GM12865 (cell line): ENCODE measurements around the gene TAF1.
"Not testable (repeated sequence)": the region's sequence is repeated elsewhere in the genome, so short reads cannot be mapped to it uniquely, and the experiment has no call there.

ENCODE experiments used
- DNase-seq: peaks from one replicate; pipeline ENCODE4 v3.0.0; 2010; ENCODE audit warnings: low read depth
- H3K4me3 ChIP-seq: 2 replicates; pipeline ENCODE4 v1.5.1; 2011; ENCODE audit warnings: mild to moderate bottlenecking, low read depth, low read length, control low read depth
- TF ChIP-seq, protein P1 (sequence below): IDR thresholded peaks from 2 replicates; pipeline ENCODE4 v1.5.1; 2011; ENCODE audit warnings: low read length, control low read depth, low read depth, inconsistent platforms; ENCODE audit not compliant: insufficient read depth; ENCODE audit errors: missing control alignments

Gene TAF1

DNA sequence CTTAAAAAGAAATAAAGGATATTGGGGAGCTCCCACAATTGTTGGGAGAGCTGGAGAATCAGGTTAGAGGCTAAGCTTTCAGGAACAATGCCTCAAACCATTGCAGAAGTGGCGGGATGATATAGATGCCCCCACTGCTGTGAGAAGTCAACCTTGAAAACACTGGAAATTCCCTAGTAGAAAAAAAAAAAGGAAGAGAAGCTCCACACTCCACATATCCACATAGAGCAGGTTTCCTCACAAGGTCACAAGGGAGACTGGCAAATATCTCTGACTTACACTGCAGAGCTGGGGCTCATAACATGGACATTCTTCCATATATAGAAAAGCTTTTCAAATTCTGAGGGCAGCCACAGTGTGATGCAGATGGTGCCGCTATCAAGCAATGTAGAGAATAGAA, 144.0 kb downstream of the TAF1 start:
- DNase-seq = no peak
- no peak overlapping the region for H3K4me3 ChIP-seq
- TF ChIP-seq, protein P1, sequence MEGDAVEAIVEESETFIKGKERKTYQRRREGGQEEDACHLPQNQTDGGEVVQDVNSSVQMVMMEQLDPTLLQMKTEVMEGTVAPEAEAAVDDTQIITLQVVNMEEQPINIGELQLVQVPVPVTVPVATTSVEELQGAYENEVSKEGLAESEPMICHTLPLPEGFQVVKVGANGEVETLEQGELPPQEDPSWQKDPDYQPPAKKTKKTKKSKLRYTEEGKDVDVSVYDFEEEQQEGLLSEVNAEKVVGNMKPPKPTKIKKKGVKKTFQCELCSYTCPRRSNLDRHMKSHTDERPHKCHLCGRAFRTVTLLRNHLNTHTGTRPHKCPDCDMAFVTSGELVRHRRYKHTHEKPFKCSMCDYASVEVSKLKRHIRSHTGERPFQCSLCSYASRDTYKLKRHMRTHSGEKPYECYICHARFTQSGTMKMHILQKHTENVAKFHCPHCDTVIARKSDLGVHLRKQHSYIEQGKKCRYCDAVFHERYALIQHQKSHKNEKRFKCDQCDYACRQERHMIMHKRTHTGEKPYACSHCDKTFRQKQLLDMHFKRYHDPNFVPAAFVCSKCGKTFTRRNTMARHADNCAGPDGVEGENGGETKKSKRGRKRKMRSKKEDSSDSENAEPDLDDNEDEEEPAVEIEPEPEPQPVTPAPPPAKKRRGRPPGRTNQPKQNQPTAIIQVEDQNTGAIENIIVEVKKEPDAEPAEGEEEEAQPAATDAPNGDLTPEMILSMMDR = no peak

DNA sequence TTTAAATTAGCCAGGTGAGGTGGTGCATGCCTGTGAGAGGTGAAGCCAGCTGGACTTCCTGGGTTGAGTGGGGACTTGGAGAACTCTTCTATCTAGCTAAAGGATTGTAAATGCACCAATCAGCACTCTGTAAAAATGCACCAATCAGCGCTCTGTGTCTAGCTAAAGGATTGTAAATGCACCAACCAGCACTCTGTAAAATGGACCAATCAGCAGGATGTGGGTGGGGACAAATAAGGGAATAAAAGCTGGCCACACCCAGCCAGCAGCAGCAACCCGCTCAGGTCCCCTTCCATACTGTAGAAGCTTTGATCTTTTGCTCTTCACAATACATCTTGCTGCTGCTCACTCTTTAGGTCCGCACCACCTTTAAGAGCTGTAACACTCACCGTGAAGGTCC, 147.6 kb downstream of the TAF1 start:
- DNase-seq, H3K4me3 ChIP-seq: not testable (repeated sequence)

DNA sequence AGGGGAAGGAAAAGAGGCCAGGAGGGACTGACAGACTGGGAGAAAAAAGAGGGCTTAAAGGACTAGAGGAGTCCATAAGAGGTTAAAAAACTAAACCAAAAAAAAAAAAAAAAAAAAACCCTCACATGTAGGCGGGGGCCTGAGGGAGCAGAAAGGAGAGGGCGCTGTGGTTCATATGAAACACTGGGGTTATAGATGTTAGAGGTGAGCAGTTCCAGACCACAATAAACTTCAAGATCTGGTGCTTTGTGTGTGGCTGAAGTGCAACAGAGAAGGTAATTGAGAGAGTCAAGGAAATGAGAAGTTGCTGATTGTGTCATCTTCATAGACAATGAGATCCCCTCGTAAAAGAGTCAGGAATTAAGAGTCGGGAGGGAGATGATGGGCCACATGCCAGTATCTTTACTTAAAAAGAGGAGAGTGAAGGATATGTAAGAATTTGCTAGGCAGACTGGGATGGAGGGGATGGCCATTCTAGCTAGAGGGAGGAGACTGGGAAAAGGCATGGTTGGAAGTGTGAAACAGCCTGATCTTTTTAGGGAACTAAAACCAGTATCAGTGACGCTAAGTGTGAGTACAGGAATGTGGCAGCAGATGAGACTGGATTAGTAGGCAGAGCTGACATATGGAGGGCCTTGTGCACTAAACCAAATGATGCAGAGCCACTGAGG, 148.3 kb downstream of the TAF1 start:
- no peak overlapping the region for H3K4me3 ChIP-seq
- peak; percentile 78 for DNase-seq
- TF ChIP-seq, protein P1 = peak; percentile 15

DNA sequence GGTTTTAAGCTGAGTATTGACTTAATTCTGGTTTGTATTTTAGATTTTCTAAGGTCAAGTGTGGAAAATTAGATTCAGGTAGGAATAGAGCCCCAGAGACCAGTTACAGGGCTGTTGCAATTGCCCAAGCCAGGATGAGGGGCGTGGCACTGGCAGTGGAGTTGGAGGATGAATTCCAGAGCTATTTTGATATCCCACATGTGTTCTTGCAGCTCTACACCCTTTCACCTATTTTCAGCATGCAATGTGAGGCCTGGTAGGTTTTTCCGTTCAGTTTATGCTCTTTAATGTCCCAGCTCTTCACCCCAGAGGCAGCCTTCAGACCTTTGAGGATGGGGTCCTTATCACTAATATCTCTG, 148.9 kb downstream of the TAF1 start:
- DNase-seq = no peak
- H3K4me3 ChIP-seq = no peak overlapping the region
- TF ChIP-seq, protein P1 = no peak
